Endothelial cell of umbilical vein (primary cell): ENCODE measurements around the gene MAP3K12. TPM values are rescaled to one million over a fixed set of nuclear protein-coding genes. Genes with fewer than 3 reads are reported as not detected.
A peak's percentile ranks its signal among the peaks of the same experiment; 100 is the strongest.

Experiments
- BruUV-seq: library from RNA; stranded (reverse); fragments of 400-500 nt; replicated peaks from 2 replicates; lab custom pipeline; 2021; lab: Mats Ljungman, UMichigan
- CTCF ChIA-PET: fragments of 300-600, 350-600 bp; sonication (Branson Sonifier 250); formaldehyde crosslinking; loops from one replicate; lab custom pipeline; 2021; ENCODE audit warnings: antibody characterized with exemption, inconsistent platforms; lab: Charles Lee
- POLR2A ChIA-PET: fragments of 300-600, 350-600 bp; sonication (Branson Sonifier 250); formaldehyde crosslinking; loops from one replicate; lab custom pipeline; 2021; ENCODE audit warnings: antibody characterized with exemption, inconsistent platforms; lab: Charles Lee
- DNase-seq: peaks from one replicate; pipeline ENCODE4 v3.0.0-alpha.2; 2011; ENCODE audit warnings: low read depth, low spot score
- FAIRE-seq: peaks from 2 replicates; lab custom pipeline; 2011; peaks lifted over from hg19 to GRCh38; lab: Jason Lieb, UNC
- H2AFZ ChIP-seq: 2 replicates; pipeline ENCODE4 v1.6.0; 2012; ENCODE audit warnings: low read depth, low read length, control low read depth, inconsistent platforms
- H3K27ac ChIP-seq: 2 replicates; pipeline ENCODE4 v1.5.1; 2011; ENCODE audit warnings: low read depth, mild to moderate bottlenecking, control low read depth, low read length, moderate library complexity; ENCODE audit not compliant: insufficient read depth
- H3K27me3 ChIP-seq, 2 experiments: 2 replicates each; pipeline versions ENCODE4 v1.6.0 to v1.6.1; 2011; ENCODE audit warnings: low read length in 2 of 2, mixed read lengths in 1 of 2; ENCODE audit not compliant: control insufficient read depth in 2 of 2, insufficient read depth in 2 of 2
- H3K36me3 ChIP-seq, 2 experiments: 2 replicates in 1 of 2; 3 replicates in 1 of 2; pipeline ENCODE4 v1.5.1; 2011; ENCODE audit warnings: low read length in 2 of 2, mild to moderate bottlenecking in 1 of 2, moderate library complexity in 1 of 2; ENCODE audit not compliant: control insufficient read depth in 2 of 2, insufficient read depth in 2 of 2; ENCODE audit errors: extremely low read depth in 1 of 2
- H3K4me1 ChIP-seq: 3 replicates; pipeline ENCODE4 v1.5.1; 2011; ENCODE audit warnings: mild to moderate bottlenecking, low read length; ENCODE audit not compliant: control insufficient read depth, insufficient read depth; ENCODE audit errors: extremely low read depth
- H3K4me2 ChIP-seq: 2 replicates; pipeline ENCODE4 v1.6.1; 2011; ENCODE audit warnings: low read length, control low read depth, mixed read lengths; ENCODE audit not compliant: insufficient read depth
- H3K4me3 ChIP-seq, 3 experiments: fragments of 200-600 bp in 1 of 3; sonication (generic), shearing (Covaris generic) in 1 of 3; replicated peaks in 1 of 3; 2 replicates each; pipeline ENCODE4 v1.5.1; 2011 to 2016; ENCODE audit warnings: control low read depth in 3 of 3, low read length in 3 of 3, mild to moderate bottlenecking in 2 of 3, inconsistent platforms in 1 of 3, low read depth in 1 of 3, moderate library complexity in 1 of 3; ENCODE audit not compliant: insufficient read depth in 1 of 3
- H3K79me2 ChIP-seq: 2 replicates; pipeline ENCODE4 v1.6.0; 2012; ENCODE audit warnings: low read length, inconsistent platforms; ENCODE audit not compliant: control insufficient read depth, insufficient read depth
- H3K9ac ChIP-seq: replicated peaks from 2 replicates; pipeline ENCODE3; 2011; ENCODE audit warnings: low read length, control low read depth; ENCODE audit not compliant: insufficient read depth; ENCODE audit errors: extremely low read depth
- H3K9me1 ChIP-seq: replicated peaks from 3 replicates; pipeline ENCODE4 v1.6.0; 2011; ENCODE audit warnings: mild to moderate bottlenecking, low read length; ENCODE audit not compliant: control insufficient read depth, insufficient read depth; ENCODE audit errors: extremely low read depth
- H3K9me3 ChIP-seq: replicated peaks from 2 replicates; pipeline ENCODE4 v1.5.1; 2012; ENCODE audit warnings: low read length, inconsistent platforms; ENCODE audit not compliant: control insufficient read depth, insufficient read depth
- H4K20me1 ChIP-seq: replicated peaks from 2 replicates; pipeline ENCODE3; 2011; ENCODE audit warnings: mild to moderate bottlenecking, low read length; ENCODE audit not compliant: control insufficient read depth, insufficient read depth; ENCODE audit errors: extremely low read depth
- EZH2 ChIP-seq: IDR thresholded peaks from 2 replicates; pipeline ENCODE4 v1.6.1; 2012; ENCODE audit warnings: borderline replicate concordance, low read depth, mild to moderate bottlenecking, moderate library complexity, low read length, inconsistent platforms; ENCODE audit not compliant: severe bottlenecking
- FOS ChIP-seq: IDR thresholded peaks from 2 replicates; pipeline ENCODE4 v1.6.1; 2011; ENCODE audit warnings: mild to moderate bottlenecking, low read length, moderate library complexity, borderline replicate concordance; ENCODE audit not compliant: insufficient read depth
- GATA2 ChIP-seq: IDR thresholded peaks from 2 replicates; pipeline ENCODE4 v1.7.0; 2011; ENCODE audit warnings: low read depth, mild to moderate bottlenecking, moderate library complexity, mixed read lengths, low read length; ENCODE audit not compliant: insufficient read length, insufficient read depth
- JUN ChIP-seq: IDR thresholded peaks from 2 replicates; pipeline ENCODE4 v1.6.1; 2011; ENCODE audit warnings: borderline replicate concordance, low read depth; ENCODE audit not compliant: insufficient read length, insufficient read depth
- MYC ChIP-seq: IDR thresholded peaks from one replicate; pipeline ENCODE4 v1.6.1; 2011; ENCODE audit warnings: mild to moderate bottlenecking, low read depth, low read length
- POLR2A ChIP-seq: IDR thresholded peaks from 2 replicates; pipeline ENCODE4 v1.6.1; 2012; ENCODE audit warnings: low read depth, mild to moderate bottlenecking, control low read depth, low read length
- POLR2AphosphoS5 ChIP-seq: IDR thresholded peaks from 2 replicates; pipeline ENCODE4 v1.6.1; 2012; ENCODE audit warnings: low read depth, mild to moderate bottlenecking, control low read depth, low read length, moderate library complexity; ENCODE audit not compliant: insufficient read depth
- dilution Hi-C: fragments of 300-500 bp; cut with MboI; formaldehyde crosslinking; loops from one replicate; pipeline ENCODE4 v1.15.0; 2019; ENCODE audit warnings: low sequenced_read_pairs; ENCODE audit not compliant: extremely low pct_ligation_motif_present
- intact Hi-C: fragments of 100-400 bp; cut with micrococcal nuclease; formaldehyde crosslinking; loops from one replicate; pipeline ENCODE4 v1.10.0; 2022
- polyA plus RNA-seq, 4 experiments: library from polyadenylated mRNA; depleted of rRNA in 3 of 4; stranded (reverse) in 3 of 4; unstranded in 1 of 4; fragments of >200 nt; gene quantifications; 2 replicates each; pipeline versions ENCODE4 v1.2.1 to v1.2.3, GENCODE V29; 2011 to 2012; ENCODE audit warnings: missing spikeins in 1 of 4
- total RNA-seq: library from RNA; stranded (reverse); gene quantifications from 2 replicates; pipeline ENCODE4 v1.2.3, GENCODE V29; 2021
- TF ChIP-seq, protein P1 (sequence below), 2 donors: IDR thresholded peaks; 1 replicate in 1 of 2; 2 replicates in 1 of 2; pipeline ENCODE4 v1.5.1; 2011; ENCODE audit warnings: low read length in 2 of 2, mild to moderate bottlenecking in 2 of 2, moderate library complexity in 2 of 2, control low read depth in 1 of 2, inconsistent platforms in 1 of 2, low read depth in 1 of 2; ENCODE audit not compliant: insufficient read depth in 1 of 2; ENCODE audit errors: extremely low read depth in 1 of 2
- TF ChIP-seq, protein P2 (sequence below): IDR thresholded peaks from 2 replicates; pipeline ENCODE4 v1.6.1; 2011; ENCODE audit not compliant: insufficient read depth, insufficient read length

Gene MAP3K12
- total and polyA plus RNA-seq, 2 donors (not counting 3 experiments of a cell fraction or from before 2014, with no cell fraction given) = 29.3 to 66.2 TPM

DNA sequence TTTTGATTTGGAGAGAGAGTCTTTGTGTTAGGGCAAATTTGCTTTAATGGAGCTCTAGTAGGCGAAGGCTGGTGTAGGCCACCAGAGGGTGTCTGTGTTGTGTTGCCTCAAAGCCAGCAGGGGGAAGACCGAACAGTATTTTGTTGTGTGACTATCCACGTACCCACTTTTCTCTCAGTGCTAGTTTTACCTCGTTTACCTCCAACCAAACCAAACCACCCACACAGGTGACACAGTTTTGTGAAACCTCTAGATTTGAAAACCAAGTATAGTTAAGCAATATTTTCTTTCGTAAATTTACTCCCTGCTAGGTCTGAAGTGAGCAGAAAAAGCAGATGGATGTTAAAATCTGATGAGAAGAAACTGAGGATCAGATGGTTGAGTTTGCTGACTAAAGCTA lies 44.3 kb upstream of the MAP3K12 start:
- Histone ChIP-seq H3K79me2 (no peaks in the 10 kb centered on the region), H2AFZ (peak overlapping the region; percentile 13), H3K9me3 (no peaks in the 10 kb centered on the region), H3K36me3 (peaks cover 9 to 12% of the 10 kb centered on the region in 2 experiments), H3K4me1 (peaks cover 8% of the 10 kb centered on the region), H3K4me2 (no peak overlapping the region), H3K4me3 (no peak overlapping the region), H3K27ac (peak overlapping the region; percentile 43), H4K20me1 (no peaks in the 10 kb centered on the region), H3K9ac (peak overlapping the region; percentile 28), H3K9me1 (no peaks in the 10 kb centered on the region), H3K27me3 (no peaks in the 10 kb centered on the region)
- BruUV-seq = no TSS peak
- TF ChIP-seq, protein P1, sequence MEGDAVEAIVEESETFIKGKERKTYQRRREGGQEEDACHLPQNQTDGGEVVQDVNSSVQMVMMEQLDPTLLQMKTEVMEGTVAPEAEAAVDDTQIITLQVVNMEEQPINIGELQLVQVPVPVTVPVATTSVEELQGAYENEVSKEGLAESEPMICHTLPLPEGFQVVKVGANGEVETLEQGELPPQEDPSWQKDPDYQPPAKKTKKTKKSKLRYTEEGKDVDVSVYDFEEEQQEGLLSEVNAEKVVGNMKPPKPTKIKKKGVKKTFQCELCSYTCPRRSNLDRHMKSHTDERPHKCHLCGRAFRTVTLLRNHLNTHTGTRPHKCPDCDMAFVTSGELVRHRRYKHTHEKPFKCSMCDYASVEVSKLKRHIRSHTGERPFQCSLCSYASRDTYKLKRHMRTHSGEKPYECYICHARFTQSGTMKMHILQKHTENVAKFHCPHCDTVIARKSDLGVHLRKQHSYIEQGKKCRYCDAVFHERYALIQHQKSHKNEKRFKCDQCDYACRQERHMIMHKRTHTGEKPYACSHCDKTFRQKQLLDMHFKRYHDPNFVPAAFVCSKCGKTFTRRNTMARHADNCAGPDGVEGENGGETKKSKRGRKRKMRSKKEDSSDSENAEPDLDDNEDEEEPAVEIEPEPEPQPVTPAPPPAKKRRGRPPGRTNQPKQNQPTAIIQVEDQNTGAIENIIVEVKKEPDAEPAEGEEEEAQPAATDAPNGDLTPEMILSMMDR (IDR thresholded peaks at IDR 0.05; ENCODE audit: extremely low read depth in 1 of 2, insufficient read depth in 1 of 2, low read depth in 1 of 2, low read length in 2 of 2) = peak; percentile 79 to 91
- TF ChIP-seq, protein P2, sequence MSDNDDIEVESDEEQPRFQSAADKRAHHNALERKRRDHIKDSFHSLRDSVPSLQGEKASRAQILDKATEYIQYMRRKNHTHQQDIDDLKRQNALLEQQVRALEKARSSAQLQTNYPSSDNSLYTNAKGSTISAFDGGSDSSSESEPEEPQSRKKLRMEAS = no peak
- intact Hi-C loops (loop anchor here (1.0 to 2.0 kb wide), 5 partner anchors 18 to 203 kb away; partner anchors contain the start of genes ATF7 and ATP5MC2), dilution Hi-C loops (no loop called here)
- DNase-seq (peak; percentile 78), FAIRE-seq (no peak)
- CTCF ChIA-PET = interaction anchor here (0.6 to 6.3 kb wide), 49 partner anchors 9 to 202 kb away, joined by 3 to 213 read pairs (median 7); partner anchors contain the start of genes ATF7 and ATP5MC2
- POLR2A ChIA-PET = interaction anchor here (1.3 kb wide), 1 partner anchor 132 kb away, joined by 3 read pairs; the partner anchor contains the start of gene ATP5MC2

DNA sequence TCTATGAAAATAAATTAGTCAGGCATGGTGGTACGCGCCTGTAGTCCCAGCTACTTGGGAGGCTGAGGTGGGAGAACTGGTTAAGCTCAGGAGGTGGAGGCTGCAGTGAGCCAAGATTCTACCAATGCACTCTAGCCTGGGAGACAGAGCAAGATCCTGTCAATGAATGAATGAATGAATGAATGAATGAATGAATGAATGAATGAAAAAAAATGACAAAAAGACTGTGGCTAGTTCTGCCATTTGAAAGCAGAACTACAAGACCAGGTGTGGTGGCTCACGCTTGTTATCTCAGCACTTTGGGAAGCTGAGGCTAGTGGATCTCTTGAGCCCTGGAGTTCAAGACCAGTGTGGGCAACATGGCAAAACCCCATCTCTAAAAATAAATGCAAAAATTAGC lies 40.3 kb upstream of the MAP3K12 start:
- Histone ChIP-seq H3K4me1 (peaks cover 8% of the 10 kb centered on the region), H3K4me2 (no peak overlapping the region), H2AFZ (no peak overlapping the region), H3K79me2 (no peaks in the 10 kb centered on the region), H3K36me3 (peaks cover 9 to 20% of the 10 kb centered on the region in 2 experiments), H3K4me3 (no peak overlapping the region), H3K9ac (no peak overlapping the region), H3K9me3 (no peaks in the 10 kb centered on the region), H3K27me3 (no peaks in the 10 kb centered on the region), H3K27ac (no peak overlapping the region), H4K20me1 (no peaks in the 10 kb centered on the region), H3K9me1 (no peaks in the 10 kb centered on the region)
- dilution Hi-C loops = no loop called here
- ChIA-PET CTCF (interaction anchor here (1.0 to 1.7 kb wide), 4 partner anchors 22 to 136 kb away, joined by 3 to 13 read pairs (median 5); partner anchors contain the start of gene ATP5MC2), POLR2A (no interaction called here)
- no TSS peak for BruUV-seq
- FAIRE-seq (no peak), DNase-seq (no peak)
- TF ChIP-seq, protein P1 (IDR thresholded peaks at IDR 0.05; ENCODE audit: extremely low read depth in 1 of 2, insufficient read depth in 1 of 2, low read depth in 1 of 2, low read length in 2 of 2) = no peak
- TF ChIP-seq GATA2 (no peak), POLR2A (no peak), POLR2AphosphoS5 (no peak), JUN (no peak), FOS (no peak), EZH2 (no peak), MYC (no peak)
- TF ChIP-seq, protein P2 = no peak
- intact Hi-C loops = no loop called here
